Fibroblast of upper back skin (primary cell): Measurements from ENCODE around the gene NUDT3.
"Not testable (repeated sequence)": the region's sequence is repeated elsewhere in the genome, so short reads cannot be mapped to it uniquely, and the experiment has no call there.

Source experiments
- DNase-seq: peaks from one replicate; pipeline ENCODE4 v3.0.0-alpha.2; 2013

NUDT3 gene

GRCh38 chr6:34284563-34285447, 107.7 kb downstream of the NUDT3 start:
- peak; percentile 48 for DNase-seq

GRCh38 chr6:34281702-34282334, 110.7 kb downstream of the NUDT3 start:
- DNase-seq, result no peak

- DNase-seq, result no peak
These were observed 112.3 kb downstream of the NUDT3 start for GRCh38 chr6:34280216-34280615.

GRCh38 chr6:34278833-34279232, 113.6 kb downstream of the NUDT3 start:
- no peak for DNase-seq

- DNase-seq, result no peak
These were observed 114.7 kb downstream of the NUDT3 start for GRCh38 chr6:34277763-34278112.

- no peak for DNase-seq
These were observed 115.3 kb downstream of the NUDT3 start for GRCh38 chr6:34276881-34277762.

- no peak for DNase-seq
These were observed 116.3 kb downstream of the NUDT3 start for GRCh38 chr6:34276191-34276590.

- no peak for DNase-seq
These were observed 117.2 kb downstream of the NUDT3 start for GRCh38 chr6:34275128-34275804.

- no peak for DNase-seq
These were observed 118.3 kb downstream of the NUDT3 start for GRCh38 chr6:34274129-34274528.

GRCh38 chr6:34273242-34273805, 119.1 kb downstream of the NUDT3 start:
- DNase-seq, result no peak

GRCh38 chr6:34272013-34272926, 120.2 kb downstream of the NUDT3 start:
- no peak for DNase-seq

GRCh38 chr6:34269658-34270341, 122.7 kb downstream of the NUDT3 start:
- not testable (repeated sequence) for DNase-seq

- DNase-seq, result not testable (repeated sequence)
These were observed 123.3 kb downstream of the NUDT3 start for GRCh38 chr6:34269132-34269531.

GRCh38 chr6:34267746-34268145, 124.7 kb downstream of the NUDT3 start:
- DNase-seq, result no peak

GRCh38 chr6:34263484-34263883, 129.0 kb downstream of the NUDT3 start:
- not testable (repeated sequence) for DNase-seq

- no peak for DNase-seq
These were observed 131.7 kb downstream of the NUDT3 start for GRCh38 chr6:34260576-34261267.

GRCh38 chr6:34259529-34260069, 132.9 kb downstream of the NUDT3 start:
- DNase-seq, result no peak

- DNase-seq, result not testable (repeated sequence)
These were observed 140.1 kb downstream of the NUDT3 start for GRCh38 chr6:34252395-34252794.

GRCh38 chr6:34249469-34250261, 142.8 kb downstream of the NUDT3 start:
- DNase-seq, result no peak
